ENCODE results near the gene CHDH.

DNA sequence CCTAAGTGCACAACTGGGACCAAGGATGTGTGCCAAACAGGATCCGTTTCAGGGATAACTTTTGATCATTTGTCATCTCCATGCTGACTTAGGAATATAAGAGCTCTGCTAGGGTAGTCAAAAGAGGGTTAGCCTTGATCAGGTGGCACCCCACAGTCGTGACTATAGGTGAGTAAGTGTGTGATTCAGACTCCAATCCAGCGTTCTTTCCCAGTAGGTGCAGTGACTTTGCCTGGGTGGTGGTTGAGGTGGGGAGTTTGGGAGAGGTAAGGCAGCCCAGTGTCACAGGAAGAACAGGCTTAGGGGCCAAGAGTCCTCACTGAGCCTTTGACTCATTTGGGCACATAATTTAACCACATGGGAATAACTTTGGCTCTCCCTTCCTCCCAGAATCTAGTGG, 51.0 kb downstream of the CHDH start:
- TF ChIP-seq, protein P1, sequence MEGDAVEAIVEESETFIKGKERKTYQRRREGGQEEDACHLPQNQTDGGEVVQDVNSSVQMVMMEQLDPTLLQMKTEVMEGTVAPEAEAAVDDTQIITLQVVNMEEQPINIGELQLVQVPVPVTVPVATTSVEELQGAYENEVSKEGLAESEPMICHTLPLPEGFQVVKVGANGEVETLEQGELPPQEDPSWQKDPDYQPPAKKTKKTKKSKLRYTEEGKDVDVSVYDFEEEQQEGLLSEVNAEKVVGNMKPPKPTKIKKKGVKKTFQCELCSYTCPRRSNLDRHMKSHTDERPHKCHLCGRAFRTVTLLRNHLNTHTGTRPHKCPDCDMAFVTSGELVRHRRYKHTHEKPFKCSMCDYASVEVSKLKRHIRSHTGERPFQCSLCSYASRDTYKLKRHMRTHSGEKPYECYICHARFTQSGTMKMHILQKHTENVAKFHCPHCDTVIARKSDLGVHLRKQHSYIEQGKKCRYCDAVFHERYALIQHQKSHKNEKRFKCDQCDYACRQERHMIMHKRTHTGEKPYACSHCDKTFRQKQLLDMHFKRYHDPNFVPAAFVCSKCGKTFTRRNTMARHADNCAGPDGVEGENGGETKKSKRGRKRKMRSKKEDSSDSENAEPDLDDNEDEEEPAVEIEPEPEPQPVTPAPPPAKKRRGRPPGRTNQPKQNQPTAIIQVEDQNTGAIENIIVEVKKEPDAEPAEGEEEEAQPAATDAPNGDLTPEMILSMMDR (IDR thresholded peaks at IDR 0.05; ENCODE audit: poor library complexity) = no peak
- TF ChIP-seq EZH2 (IDR thresholded peaks at IDR 0.05; ENCODE audit: borderline replicate concordance) (no peak), EZH2phosphoT487 (IDR thresholded peaks at IDR 0.05; ENCODE audit: low read depth, severe bottlenecking, unreplicated experiment) (no peak)

Data from hepatocyte (in vitro differentiated cells).